ENCODE results near the gene CPPED1. TPM values are rescaled to one million over a fixed set of nuclear protein-coding genes. Genes with fewer than 3 reads are reported as not detected.

The CPPED1 gene
- total and polyA plus RNA-seq, 2 of the 4 experiments (the other 2 are of a cell fraction), result 5.1 to 6.5 TPM

- CTCF ChIA-PET, result no interaction called here
These were observed 126.2 kb downstream of the CPPED1 start for GRCh38 chr16:12677502-12677901.

More at GRCh38 chr16:12677502-12677901, 126.2 kb downstream of the CPPED1 start:
- POLR2A ChIA-PET (ENCODE audit: unreplicated experiment), result no interaction called here
- no peaks in the 10 kb centered on the region for H3K9me3 ChIP-seq (ENCODE audit: control insufficient read depth, insufficient read depth, low read length)
- no peaks in the 10 kb centered on the region for H3K79me1 ChIP-seq (ENCODE audit: low read depth in 1 of 2, low read length in 2 of 2)
- no peak overlapping the region for H3K4ac ChIP-seq (ENCODE audit: low read depth, low read length)
- H3K14ac ChIP-seq (replicated peaks; ENCODE audit: low read depth, low read length), result no peak overlapping the region
- no peak overlapping the region for H4K8ac ChIP-seq (ENCODE audit: low read depth in 2 of 2, low read length in 2 of 2)
- no peaks in the 10 kb centered on the region for H4K20me1 ChIP-seq (ENCODE audit: insufficient read depth, low read length)
- no peak overlapping the region for H3K4me3 ChIP-seq (ENCODE audit: insufficient read depth, low read depth, low read length)
- no CpG with 5 or more reads among the region's 8 CpGs for WGBS, 2 experiments (ENCODE audit: extremely low coverage in 2 of 2, insufficient read length in 1 of 2)
- H3K4me2 ChIP-seq (ENCODE audit: low read depth, low read length), result no peak overlapping the region
- H3K4me1 ChIP-seq (ENCODE audit: control insufficient read depth, insufficient read depth, low read length), result no peaks in the 10 kb centered on the region; the same call in 1 of the 2 replicates
- no peak overlapping the region for H3K27ac ChIP-seq (ENCODE audit: insufficient read depth, low read length)
- H3K9ac ChIP-seq (ENCODE audit: low read depth, low read length), result no peak overlapping the region
- H2BK20ac ChIP-seq (ENCODE audit: low read depth, low read length), result no peak overlapping the region
- no peaks in the 10 kb centered on the region for H3K27me3 ChIP-seq (ENCODE audit: control insufficient read depth, insufficient read depth, low read length)
- H3K9me1 ChIP-seq (ENCODE audit: insufficient read depth, low read length), result 0 out of 2 replicates have a peak, but pooled peaks cover 3% of the 10 kb centered on the region
- H4K5ac ChIP-seq (ENCODE audit: low read depth, low read length), result no peak overlapping the region
- no peak overlapping the region for H4K91ac ChIP-seq (ENCODE audit: insufficient read depth, low read depth, low read length)
- no peak overlapping the region for H2AFZ ChIP-seq (replicated peaks; ENCODE audit: low read length, poor library complexity)
- no peak overlapping the region for H2BK15ac ChIP-seq (ENCODE audit: low read depth, low read length)
- no peak overlapping the region for H3K23ac ChIP-seq (ENCODE audit: low read depth, low read length)
- no peak overlapping the region for H3K18ac ChIP-seq (ENCODE audit: low read depth, low read length)
- in situ Hi-C loops (cut with MboI; ENCODE audit: low sequenced_read_pairs), result no loop called here
- H2AK9ac ChIP-seq (replicated peaks; ENCODE audit: low read depth, low read length, poor library complexity), result no peak overlapping the region
- ATAC-seq (ENCODE audit: low read depth) (no peak), DNase-seq (no peak)
- TF ChIP-seq MAZ (IDR thresholded peaks at IDR 0.05; ENCODE audit: borderline replicate concordance, low read depth, low read length) (no peak), NFE2L2 (IDR thresholded peaks at IDR 0.05; ENCODE audit: low read depth, low read length) (no peak), CEBPB (IDR thresholded peaks at IDR 0.05; ENCODE audit: low read depth, low read length) (no peak), SMC3 (IDR thresholded peaks at IDR 0.05; ENCODE audit: low read depth, low read length) (no peak), POLR2A (IDR thresholded peaks at IDR 0.05; ENCODE audit: low read depth, low read length) (no peak)
- no peak overlapping the region for H2BK120ac ChIP-seq (ENCODE audit: low read depth, low read length)
- H3K56ac ChIP-seq (ENCODE audit: extremely low read depth, insufficient read depth, low read length), result no peak overlapping the region
- BruUV-seq (replicated peaks), result no TSS peak
- dilution Hi-C loops (cut with HindIII; ENCODE audit: low sequenced_read_pairs, unreplicated experiment), result no loop called here
- H2AK5ac ChIP-seq (ENCODE audit: low read depth, low read length), result no peak overlapping the region
- intact Hi-C loops (cut with micrococcal nuclease), result loop anchor here (10.0 kb wide), 1 partner anchor 147 kb away; no protein-coding TSS in a partner anchor
- H2BK5ac ChIP-seq (ENCODE audit: low read depth, low read length, poor library complexity, severe bottlenecking), result no peak overlapping the region
- no peaks in the 10 kb centered on the region for H3K36me3 ChIP-seq (ENCODE audit: control insufficient read depth, insufficient read depth, low read length)

All from IMR-90 (cell line).